ENCODE measurements around the gene XXYLT1.

GRCh38 chr3:195105841-195106417 is 165.0 kb downstream of the XXYLT1 start:
- TF ChIP-seq PATZ1 (CRISPR knock-in tag; IDR thresholded peaks at IDR 0.05; ENCODE audit: borderline replicate concordance), result no peak
- TF ChIP-seq GLIS3 (CRISPR knock-in tag; IDR thresholded peaks at IDR 0.05), result no peak
- no peak for TF ChIP-seq ZFP30 (CRISPR knock-in tag; IDR thresholded peaks at IDR 0.05)
- TF ChIP-seq ARNTL (CRISPR knock-in tag; IDR thresholded peaks at IDR 0.05; ENCODE audit: borderline replicate concordance, low read depth), result no peak
- TF ChIP-seq TOX (CRISPR knock-in tag; IDR thresholded peaks at IDR 0.05; ENCODE audit: borderline replicate concordance), result no peak
- TF ChIP-seq RARB (CRISPR knock-in tag; IDR thresholded peaks at IDR 0.05), result no peak
- no peak for TF ChIP-seq PPARA (CRISPR knock-in tag; IDR thresholded peaks at IDR 0.05; ENCODE audit: borderline replicate concordance)
- TF ChIP-seq ZFP3 (CRISPR knock-in tag; IDR thresholded peaks at IDR 0.05), result no peak
- no peak for TF ChIP-seq ESRRG (CRISPR knock-in tag; IDR thresholded peaks at IDR 0.05)
